SKM-1 treated with dmso at 0.1 percent for 144 hours (cell line): ENCODE results near the gene CRIP1.

Experiments used
- DNase-seq: peaks from one replicate; lab custom pipeline; 2025; ENCODE audit not compliant: unreplicated experiment; lab: John Stamatoyannopoulos, UW

CRIP1 gene

DNA sequence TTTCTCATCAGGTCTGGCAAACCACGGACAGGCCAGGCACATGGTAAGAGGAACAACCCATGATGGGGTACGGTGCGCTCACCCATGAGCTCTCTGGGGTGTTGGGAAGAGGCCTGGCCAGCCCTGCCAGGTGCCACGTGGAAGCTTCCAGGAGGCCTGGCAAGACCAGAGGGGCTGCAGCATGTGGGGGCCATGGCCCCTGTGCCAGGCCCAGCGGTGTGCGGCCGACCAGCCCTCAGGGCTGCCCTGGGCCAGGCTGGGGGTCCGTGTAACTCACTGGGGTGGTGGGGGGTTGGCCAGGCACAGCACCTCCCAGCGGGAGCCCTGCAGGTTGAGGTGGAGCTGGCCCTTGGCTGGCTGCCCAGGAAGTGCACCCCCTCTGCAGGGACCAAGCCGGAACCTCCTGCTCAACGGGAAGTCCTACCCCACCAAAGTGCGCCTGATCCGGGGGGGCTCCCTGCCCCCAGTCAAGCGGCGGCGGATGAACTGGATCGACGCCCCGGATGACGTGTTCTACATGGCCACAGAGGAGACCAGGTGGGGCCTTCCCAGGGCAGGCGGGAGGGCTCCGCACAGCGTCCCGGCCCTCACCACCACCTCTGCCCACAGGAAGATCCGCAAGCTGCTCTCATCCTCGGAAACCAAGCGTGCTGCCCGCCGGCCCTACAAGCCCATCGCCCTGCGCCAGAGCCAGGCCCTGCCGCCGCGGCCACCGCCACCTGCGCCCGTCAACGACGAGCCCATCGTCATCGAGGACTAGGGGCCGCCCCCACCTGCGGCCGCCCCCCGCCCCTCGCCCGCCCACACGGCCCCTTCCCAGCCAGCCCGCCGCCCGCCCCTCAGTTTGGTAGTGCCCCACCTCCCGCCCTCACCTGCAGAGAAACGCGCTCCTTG is 17.0 kb upstream of the CRIP1 start:
- DNase-seq = no peak

- DNase-seq = no peak
Observed at GRCh38 chr14:105470350-105471296, 16.1 kb upstream of the CRIP1 start.

DNA sequence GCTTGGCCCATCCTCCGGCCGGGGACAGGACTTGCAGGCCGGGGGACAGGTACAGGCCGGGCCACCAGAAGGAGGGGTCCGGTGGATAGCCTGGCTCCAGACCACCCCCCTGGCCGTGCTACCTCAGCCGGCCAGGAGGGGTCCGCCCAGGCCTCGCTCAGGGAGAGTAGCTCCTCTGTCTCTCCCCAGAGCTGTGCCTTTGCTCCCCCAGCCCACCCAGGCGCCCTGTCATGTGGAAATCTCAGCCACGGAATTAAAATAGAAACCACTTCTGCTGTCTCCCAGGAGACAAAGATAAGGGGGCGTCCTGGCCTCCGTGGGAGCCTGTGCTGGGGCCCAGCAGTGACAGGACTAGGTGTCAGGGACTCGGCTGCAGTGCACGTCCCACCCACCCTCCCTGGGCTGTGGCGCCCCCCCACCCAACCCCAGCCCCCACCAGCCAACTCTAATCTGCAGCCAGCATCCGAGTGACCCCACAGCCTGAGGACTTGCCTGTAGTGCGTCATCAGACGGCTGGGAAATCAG is 15.3 kb upstream of the CRIP1 start:
- DNase-seq = no peak

- DNase-seq = no peak
Observed at GRCh38 chr14:105471823-105472485, 14.7 kb upstream of the CRIP1 start.

GRCh38 chr14:105472486-105472991 is 14.1 kb upstream of the CRIP1 start:
- DNase-seq = no peak

GRCh38 chr14:105473033-105473676 is 13.5 kb upstream of the CRIP1 start:
- DNase-seq = no peak

DNA sequence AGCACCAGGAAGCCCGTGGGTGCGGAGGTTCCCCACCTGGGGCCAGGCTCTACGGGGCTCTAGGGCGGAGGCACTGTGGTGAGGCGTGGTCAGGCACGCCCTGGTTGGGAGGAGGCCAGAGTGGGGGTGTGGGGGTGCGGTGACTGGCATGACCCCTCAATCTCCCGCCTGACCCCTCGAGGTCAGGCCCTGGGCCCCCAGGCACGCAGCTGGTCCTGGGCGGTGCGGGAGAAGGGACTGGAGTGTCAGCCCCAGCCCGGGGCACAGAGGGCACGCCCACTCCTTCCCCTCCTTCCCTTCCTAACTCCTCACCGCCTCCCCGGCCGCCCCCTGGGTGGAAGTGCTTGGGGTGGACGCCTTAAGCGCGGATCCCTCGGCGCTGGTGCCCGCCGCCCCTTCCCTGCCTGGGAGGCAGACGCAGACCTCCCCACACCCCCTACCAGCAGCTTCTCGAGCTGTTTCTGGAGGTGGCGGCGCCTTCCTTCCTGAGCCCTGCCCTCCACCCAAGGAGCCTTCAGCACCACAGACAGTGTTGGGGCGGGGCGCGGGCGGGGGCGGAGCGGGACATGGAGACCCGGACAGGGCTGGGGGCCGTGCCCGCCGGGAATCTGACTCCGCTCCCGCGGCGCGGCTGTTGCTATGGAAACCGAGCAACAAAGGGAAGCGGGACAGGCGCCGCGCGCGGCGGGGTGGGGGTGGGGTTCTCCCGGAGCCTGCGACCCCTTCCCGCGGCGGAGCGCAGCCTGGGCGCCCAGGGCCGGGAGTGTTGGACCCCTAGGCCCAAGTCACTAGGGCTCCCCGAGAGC is 12.8 kb upstream of the CRIP1 start:
- DNase-seq = no peak

DNA sequence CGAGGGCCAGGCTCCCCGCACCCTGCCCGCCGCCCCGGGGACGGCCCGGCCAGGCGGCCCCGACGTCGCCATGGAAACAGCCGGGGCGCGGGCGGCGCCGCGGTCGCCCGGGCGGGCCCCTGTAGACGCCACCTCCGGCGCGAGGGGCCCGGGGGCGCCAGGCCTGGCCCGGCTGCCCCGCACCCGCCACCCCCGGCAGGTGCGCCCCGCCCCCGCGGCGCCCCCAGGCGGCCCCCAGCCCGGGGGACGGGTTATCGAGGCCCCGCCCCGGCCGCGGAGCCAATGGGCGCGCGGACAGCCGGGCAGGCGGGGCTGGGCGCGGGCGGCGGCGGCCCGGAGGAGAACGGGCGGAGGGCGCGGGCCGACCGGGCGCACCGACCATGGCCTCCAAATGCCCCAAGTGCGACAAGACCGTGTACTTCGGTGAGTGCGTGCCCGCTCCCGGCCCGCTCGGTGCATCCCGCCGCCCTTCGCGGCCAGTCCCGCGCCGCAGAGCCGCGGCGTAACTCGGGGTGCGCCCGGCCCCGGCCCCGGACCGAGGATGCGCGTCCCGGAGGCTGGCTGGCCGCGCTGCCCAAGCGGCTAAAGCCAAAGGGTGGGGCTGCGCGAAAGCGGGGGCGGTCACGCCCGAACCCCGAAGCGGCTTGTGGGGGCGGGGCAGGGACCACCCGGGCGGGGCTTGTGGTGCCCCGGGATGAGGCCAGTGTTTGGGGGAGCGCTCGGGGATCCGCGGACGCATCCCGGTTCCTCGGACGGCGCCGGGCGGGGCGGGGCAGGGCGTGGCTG is 12.0 kb upstream of the CRIP1 start, which contains the start of gene CRIP2:
Gene CRIP2, plus strand, starts transcription at position 339 of the 786 bp plus-strand sequence. Its CDS starts 42 bp downstream, at position 381.
- DNase-seq = no peak

DNA sequence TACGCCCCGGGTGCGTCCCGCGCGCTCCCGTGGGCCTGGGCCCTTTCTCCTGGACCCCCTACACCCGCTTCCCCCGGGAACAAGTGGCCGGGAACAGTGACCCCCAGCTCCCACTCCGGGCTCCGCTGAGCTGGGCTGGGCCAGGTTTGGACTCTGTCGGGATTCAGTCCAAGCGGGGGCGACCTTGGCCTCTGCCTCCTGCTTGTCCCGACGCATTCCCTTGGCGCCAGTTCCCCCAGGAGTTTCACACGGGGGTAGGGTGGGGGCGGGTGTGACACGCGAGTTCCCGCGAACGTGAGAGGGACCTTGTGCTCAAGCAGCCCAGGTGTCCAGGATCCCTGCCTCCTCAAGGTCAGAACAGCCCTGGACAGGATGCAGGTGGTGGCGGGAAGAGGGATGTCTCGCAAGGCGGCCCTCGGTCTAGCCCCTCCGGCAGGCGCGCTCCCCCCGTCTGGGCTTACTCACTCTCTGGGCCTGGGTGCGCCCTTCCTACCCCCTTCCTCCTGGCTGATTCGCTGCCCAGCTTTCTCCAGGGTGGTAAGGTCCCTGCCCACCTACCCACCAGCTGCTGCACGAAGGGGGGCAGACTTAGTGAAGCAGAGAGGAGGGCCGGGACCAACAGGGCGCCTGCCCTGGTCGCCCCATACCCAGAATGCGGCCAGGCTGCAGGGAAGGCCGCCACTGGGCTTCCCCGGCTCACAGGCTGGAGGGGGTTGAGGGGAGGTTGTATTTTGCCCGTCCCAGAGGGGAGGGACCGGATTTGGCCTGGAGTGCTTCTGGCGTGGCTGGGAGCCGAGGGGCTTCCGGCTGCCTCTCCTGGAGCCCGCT is 11.2 kb upstream of the CRIP1 start:
- no peak for DNase-seq

DNA sequence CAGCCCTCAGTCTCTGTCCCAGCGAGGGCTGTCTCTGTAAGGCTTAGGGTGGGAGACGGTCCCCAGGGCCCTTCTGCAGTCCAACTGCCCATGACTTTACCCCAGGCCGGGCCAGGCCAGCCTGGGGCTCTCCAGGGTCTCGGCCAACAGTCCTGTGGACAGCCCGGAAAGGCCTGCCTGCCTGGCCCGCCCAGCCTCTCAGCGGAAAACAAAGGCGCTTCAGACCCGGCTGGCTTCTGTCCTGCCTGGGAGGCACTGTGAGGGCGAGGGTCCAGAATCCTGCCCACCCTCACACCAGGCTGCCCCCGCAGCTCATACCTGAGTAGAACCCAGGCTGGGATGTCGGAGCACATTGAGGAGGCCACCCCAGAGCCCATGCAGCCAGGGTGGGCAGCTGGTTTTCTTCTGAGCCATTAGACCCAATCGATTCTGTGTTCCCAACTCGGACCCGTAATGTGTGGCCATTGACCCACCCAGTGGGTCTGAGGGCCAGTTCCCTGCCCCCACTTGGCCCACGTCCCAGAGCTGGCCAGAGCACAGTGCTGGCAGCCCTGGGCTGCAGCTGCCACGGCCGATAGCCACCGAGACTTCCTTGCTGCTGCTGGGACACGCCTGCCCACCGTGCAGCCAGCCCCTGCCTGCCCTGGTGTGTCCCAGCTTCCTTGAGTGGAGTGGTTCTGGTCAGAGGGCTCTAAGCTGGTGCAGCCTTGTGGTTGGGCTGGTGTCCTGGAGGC is 10.4 kb upstream of the CRIP1 start:
- DNase-seq = no peak

GRCh38 chr14:105476831-105477659 is 9.6 kb upstream of the CRIP1 start:
- DNase-seq = no peak

- DNase-seq = no peak
Observed at GRCh38 chr14:105477660-105478397, 8.9 kb upstream of the CRIP1 start.

DNA sequence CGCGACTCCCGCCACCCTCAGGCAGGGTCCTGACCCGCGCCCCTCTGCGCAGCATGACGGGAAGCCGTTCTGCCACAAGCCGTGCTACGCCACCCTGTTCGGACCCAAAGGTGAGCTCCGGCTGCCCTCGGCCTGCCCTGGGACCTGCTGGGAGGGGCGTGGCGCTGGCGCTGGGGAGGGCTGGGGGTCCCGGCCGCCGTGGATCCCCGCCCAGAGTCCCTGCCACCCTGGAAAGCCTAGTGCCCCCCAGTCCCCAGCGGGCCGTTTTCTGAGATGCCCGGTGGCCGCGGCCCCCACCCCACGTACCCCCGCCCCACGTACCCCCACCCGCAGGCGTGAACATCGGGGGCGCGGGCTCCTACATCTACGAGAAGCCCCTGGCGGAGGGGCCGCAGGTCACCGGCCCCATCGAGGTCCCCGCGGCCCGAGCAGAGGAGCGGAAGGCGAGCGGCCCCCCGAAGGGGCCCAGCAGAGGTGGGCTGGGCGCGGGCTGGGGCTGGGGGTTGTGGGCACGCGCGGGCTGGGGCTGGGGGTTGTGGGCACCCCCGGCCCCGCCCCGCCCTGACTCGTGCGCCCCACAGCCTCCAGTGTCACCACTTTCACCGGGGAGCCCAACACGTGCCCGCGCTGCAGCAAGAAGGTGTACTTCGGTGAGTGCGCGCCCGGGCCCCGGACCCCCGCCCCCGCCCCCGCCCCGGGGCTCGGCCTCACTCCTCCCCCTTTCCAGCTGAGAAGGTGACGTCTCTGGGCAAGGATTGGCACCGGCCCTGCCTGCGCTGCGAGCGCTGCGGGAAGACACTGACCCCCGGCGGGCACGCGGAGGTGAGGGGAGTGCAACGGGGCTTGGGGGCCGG is 8.1 kb upstream of the CRIP1 start:
- DNase-seq = no peak

DNA sequence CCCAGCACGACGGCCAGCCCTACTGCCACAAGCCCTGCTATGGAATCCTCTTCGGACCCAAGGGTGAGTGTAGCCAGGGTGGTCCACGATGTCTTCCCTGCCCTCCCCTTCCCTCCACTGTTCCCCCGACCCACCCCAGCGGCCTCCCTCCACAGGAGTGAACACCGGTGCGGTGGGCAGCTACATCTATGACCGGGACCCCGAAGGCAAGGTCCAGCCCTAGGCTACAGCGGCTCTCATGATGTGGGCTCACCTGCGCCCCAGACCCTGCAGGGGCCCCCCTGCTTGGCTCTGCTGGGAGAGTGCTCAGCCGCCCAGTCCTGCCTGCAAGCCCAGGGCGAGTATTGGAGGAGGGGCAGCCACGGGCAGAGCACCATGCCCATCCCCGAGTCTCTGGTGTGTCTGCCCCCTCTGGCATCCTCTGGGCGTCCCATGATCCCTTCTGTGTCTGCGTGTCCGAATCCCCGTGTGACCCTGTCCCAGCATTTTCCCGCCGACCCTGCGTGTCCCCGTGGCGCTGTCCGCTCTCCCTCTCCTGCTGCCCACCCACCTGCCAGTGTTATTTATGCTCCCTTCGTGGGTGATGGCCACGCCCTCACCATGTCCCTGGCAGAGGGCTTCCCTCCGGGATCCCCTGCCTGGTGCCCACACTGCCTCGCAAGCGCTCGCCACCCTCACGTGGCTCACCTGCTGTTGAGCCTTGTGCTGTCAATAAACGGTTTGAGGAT is 7.1 kb upstream of the CRIP1 start:
- no peak for DNase-seq
